HG02840 (cell line): ENCODE data around the gene TBX2.

ENCODE experiments used
- ATAC-seq: cut with Tn5 transposase; IDR thresholded peaks from one replicate; pipeline ENCODE4 v1.9.1; 2021; ENCODE audit warnings: mild to moderate bottlenecking, moderate library complexity, moderate number of reproducible peaks; ENCODE audit not compliant: unreplicated experiment, low FRiP score

Gene TBX2

DNA sequence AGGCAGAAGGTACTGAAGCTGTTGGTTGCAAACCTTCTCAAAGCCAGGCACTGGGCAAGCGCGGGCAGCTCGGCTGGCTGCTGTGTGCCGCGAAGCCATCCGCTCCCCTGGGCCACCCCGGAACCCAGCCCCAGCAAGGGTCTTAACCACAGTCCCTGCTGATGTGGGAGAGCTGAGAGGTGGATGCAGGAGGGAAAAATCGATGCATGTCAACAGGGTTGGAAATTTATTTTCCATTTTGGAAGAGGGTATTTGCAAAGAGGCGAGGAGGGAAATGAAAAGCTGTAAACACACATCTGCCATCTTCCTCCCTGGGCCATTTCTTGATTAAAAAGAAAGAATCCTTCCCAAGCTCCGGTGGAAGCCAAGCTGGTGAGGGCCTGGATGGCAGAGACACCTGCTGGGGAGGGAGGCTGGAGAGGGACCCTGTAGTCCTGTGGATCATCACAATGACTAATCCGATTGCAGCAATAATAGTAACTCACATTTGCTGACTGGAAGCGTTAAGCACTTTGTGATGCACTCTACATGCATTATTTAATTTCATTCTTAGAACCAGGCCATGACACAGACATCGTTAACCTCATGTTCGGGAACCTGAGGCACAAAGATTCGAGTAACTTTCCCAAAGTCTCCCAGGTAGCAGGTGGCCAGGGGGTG, 13.9 kb upstream of the TBX2 start:
- ATAC-seq: no peak

DNA sequence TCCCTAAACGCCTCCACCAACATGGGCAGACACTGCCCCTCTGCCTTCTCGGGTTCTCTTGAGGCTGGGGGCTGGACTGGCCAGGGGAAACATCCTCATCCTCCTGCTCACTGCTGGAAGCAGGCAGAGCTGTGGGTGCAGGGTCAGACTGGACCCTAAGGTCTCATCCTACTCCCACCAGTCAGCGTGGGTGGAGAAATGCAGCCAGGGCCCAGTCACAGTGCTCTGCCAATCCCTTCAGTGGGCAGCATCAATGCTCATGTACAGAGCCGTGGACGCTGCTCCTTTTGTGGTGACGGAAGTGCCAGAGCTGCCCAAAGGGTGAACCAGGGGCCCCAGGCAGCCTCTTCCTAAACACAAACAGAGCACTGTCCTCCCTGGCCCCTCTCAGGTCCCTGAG, 13.4 kb upstream of the TBX2 start:
- no peak for ATAC-seq

DNA sequence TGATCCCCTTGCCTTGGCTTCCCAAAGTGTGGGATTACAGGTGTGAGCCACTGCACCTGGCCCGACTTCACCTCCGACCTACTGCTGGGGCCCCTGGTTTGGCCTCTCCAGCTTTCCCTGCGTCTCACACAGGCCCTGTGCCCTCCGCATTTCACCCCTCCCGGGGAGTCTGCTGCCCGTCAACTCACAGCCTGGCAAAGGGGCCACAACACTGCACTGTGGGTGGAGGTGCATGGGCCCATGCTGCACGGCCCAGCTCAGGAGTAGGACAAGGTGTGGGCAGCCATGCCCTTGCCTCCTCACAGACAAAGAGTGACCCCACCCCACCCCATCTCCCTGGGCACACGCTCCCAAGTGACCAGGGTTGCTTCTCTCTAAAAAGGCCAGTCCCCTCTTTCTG, 12.6 kb upstream of the TBX2 start:
- no peak for ATAC-seq

DNA sequence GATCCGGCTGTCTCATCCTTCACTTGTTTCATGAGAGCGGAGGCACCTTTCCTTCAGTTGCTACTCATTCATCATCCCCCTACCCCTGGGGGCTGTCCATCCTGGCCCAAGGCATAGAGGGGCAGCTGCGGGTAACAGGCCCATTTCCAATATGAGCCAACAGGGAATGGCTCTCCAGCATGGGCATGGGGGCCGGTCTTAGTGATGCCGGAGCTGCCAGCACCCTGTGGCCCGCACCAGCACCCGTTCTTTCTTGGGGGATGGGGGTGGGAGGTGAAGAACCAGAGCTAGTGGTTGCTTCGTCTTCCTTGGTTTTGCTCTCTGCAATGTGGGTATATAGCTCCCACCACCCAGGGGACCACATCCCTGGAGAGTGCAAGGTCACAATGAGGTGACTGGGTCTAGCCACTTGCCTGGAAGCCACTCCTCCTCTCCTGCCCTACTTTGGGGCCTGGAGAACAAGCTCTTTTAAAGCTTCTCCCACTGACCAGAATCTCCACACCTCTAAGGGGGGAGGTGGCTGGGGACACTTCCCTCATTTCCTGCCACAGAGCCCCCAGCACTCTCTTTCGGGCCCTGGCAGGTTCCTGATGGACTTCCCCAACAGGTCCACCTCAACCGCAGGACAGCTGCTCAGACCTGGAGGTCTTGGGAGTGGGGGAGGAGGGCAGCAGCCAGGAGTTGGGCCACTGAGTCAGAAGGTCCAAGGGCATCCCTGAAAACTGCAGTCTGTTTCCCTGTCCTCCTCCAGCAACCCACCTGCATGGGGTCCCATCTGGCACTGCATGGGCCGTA, 11.9 kb upstream of the TBX2 start:
- no peak for ATAC-seq

DNA sequence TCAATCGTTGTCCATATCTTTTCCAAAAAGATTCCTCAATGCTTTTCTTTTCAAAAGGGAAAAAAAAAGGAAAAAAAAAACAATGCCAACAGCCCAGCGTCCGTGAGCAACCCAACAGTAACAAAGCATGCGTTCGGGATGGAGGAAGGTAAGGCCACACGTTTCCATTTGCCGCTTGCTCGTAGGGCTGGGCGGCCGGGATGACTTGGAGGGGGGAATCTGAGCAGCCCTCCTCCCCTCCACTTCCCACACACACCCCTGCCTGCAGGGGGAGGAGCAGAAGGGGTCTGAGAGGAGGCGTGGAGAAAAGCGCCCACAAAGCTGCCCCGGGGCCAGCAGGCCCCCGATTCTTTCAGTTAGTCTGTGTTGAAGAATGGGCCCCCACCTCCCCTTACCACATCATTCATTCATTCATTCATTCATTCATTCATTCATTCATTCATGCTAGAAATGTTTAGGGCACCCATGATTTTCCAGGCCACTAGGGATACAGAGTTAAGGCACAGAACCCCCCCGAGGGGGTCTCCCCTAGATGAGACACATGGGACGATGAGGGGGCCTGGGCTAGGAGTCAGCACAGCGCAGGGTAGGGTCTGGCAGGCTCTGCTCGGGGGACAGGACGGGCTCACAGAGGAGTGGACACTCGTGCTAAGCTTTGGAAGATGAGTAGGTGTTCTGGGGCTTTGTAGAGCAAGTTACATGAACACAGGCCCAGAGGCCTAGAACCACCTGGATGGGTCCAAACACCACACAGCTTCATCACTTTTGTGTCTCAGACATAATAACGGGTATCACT, 10.9 kb upstream of the TBX2 start:
- no peak for ATAC-seq

DNA sequence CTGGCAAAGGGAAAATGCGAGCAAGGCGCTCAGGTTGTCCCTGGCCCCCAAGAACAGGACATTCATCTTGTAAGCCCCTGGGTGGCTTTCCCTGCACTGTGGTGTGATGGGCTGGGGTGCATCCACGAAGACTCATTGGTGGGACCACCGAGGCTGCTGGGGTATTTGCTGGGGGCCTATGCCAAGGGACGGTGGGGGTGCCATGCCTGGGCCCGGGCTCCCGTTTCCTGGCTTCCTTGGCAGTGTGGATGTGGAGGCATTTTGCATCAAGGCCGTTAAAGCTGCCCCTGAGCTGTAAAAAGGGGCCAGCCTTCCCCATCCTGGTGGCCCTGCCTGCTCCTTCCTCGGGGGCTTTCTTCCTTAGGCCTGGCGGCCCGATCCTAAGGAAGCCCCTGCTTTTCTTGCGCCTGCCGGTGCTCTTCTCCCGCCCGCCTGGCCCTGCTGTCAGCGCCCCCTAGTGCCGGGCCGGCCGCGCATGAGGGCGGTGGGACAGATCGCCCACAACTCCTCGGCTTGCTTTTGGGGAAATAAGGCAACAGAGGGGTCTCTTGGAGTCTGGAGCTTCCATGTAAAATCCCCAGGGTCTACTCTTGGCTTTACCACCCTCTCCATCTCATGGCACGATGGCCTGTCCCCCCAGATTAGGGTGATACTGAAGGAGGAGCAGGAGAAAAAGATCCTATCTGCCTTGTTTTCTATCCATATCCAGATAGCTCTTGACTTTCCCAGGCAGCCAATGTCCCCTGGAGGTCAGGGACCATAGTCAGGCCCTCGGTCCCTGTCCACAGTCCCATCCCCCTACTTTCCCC, 9.8 kb upstream of the TBX2 start:
- no peak for ATAC-seq

DNA sequence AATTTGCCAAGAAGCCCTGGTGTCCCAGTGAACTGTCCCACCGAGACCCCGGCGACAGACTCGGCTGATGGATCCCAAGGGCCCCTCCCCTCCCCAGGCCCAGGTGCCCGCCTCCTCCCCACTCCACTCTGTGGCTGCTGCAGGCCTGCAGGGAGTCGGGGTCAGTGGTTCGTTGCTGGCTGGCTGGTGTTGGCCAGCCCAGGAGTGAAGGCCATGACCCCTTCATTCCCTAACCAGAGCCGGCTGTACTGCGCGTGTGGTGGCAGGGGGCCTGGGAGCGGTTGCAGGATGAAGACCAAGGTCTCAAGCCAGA, 9.2 kb upstream of the TBX2 start:
- no peak for ATAC-seq

DNA sequence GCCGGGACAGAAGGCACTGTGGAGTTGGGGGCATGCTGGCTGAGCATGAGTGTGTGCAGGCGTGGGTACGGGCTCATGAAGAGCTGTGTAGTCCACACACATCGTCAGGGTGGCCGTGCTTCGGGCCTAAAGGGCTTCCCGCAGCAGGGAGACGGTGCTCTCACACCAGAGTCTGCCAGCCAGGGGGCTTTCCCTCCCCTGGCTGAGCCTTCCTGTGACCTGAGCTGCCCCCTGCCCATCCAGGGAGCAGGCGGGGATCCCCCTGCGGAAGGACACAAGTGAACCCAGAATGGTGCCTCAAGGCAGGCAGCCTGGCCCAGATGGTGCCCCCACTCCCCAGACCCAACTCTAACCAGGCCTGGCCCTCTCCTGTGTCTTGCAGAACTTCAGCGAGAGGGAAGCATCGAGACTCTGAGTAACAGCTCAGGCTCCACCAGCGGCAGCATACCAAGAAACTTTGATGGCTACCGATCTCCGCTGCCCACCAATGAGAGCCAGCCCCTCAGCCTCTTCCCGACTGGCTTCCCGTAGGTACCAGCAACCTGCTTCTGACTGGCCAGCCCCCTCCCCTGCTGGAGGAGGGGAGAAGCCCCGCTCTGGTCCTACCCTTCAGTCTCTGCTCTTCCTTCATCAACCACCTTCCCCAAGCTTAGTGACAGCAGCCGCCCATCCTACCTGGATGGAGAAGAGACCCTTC, 7.9 kb upstream of the TBX2 start:
- ATAC-seq: no peak

DNA sequence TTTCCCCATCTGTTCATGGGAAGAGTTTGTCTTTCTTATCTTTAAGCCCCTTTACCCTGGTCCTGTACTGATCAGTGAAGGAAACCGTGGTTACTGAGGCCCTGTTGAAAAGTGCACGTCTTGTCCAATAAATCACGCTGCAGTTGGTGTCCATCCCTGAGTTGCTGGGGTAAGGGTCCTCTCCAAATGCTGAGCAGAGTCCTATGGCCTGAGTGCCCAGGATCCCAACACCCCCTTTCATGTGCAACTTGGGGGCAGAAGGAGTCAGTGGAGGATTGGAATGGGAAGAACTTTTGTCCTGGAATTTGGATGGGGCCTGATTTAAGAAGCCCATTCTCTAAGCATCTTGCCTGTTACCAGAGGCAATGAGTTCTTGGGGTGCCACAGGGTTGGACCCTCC, 7.0 kb upstream of the TBX2 start:
- ATAC-seq: no peak

DNA sequence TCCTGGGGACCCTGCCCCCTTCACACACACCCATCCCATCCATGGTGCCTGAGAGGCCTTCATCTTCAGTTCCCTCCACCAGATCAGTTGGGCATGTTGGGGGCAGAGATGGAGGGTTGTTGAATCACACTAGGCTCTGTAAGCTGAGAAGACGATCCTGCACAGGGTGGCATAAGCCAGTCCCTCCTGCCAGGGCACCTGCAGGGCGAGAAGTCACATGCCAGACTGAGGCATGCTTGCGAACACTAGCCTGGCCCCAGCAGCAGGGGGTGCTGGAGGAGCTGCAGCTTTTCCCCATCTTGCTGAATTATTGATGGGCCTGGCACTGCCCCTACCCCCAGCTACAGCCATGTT, 6.1 kb upstream of the TBX2 start:
- no peak for ATAC-seq

DNA sequence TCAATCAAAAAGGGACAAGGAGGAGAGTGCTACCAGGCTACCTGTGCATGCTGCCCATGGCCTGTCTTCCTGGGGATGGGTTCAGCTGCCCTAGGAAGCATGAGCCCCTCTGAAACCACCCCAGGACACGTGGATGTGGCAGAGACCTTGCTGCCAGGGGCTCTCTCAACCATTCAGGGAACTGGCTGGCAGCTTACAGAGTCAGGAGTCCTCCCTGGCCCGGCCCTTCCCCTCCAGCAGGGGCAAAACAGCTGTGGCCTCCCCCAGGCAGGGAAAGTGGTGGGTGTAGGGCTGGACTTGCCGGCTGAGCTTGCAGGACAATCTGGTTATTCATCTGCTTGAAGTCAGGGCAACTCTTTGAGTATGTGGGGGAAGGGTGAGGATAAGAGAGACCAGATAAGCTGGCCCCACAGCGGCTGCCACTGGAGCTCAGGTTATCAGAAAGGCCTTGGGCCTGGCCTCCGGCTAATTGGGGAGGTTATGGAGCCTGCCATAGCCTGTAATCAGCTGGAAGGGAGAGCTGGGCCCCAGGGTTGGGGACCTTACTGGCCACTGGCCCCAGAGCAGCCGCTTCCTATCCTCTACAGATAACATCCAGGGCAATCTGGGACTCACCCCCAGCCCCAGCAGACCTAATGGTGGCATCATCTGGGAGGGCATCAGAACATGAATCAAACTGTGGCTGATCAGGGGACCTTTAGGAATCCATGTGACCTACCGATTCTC, 5.6 kb upstream of the TBX2 start:
- ATAC-seq: no peak

DNA sequence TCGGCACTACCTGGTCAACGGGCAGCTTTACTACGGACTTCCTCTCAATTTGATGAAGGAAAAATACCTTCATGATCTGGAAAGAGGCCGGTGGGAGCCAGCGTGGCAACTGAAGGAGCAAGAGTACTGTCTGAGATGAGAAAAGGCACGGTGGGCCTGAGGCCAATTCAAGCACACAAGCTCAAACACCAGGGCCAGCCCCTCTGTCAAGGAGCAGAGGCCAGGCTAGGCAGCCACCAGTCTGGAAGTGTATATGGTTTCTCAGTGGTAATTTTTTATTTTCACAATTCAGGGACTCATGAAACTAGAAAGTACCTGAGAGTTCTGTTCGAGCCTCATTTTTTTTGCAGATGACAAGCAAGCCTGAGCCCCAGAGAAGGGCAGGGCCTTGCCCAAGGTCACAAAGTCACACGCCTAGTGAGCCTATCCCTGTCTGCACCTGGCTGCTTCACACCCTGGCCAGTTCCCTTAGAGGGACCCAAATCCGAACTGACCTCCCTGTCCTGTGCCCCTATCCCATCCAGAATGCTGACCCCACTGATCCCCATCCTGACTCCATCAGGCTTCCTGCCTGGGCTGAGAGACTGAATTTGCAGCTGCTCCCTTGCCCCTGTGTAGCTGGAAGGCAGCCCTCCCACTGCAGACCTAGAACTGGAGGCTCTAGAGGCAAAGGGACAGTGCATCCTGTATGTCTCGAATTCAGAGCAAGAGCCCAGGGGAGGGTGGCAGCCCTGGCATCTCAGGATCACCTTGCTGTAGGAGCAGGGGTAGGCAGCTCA, 4.8 kb upstream of the TBX2 start:
- no peak for ATAC-seq

DNA sequence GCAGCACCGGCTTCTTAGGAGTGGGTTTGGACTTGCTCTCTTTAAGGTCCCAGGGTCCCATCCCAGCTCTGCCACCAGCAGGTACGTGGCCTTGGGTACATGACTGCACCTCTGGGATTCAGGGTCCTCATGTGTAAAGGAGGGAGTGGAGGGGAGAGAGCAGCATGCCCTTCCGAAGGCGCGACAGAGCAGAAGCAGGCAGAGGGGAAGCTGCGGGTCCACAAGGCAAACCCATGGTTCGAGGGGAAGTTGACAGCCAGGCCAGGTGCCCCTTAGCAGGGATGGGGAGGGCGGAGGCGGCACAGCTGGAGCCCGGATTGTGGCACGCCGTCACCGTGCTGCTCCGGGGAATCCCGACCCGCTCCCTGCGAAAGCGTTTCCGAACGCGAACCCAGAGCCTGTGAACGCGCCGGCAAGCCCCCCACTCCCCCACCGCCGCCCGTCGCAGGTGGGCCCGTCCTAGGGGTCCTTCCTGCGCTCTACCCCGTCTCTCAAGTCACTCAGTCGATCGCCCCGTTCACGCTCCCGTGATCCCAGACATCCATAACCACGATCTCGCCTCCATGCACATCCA, 4.1 kb upstream of the TBX2 start:
- no peak for ATAC-seq

DNA sequence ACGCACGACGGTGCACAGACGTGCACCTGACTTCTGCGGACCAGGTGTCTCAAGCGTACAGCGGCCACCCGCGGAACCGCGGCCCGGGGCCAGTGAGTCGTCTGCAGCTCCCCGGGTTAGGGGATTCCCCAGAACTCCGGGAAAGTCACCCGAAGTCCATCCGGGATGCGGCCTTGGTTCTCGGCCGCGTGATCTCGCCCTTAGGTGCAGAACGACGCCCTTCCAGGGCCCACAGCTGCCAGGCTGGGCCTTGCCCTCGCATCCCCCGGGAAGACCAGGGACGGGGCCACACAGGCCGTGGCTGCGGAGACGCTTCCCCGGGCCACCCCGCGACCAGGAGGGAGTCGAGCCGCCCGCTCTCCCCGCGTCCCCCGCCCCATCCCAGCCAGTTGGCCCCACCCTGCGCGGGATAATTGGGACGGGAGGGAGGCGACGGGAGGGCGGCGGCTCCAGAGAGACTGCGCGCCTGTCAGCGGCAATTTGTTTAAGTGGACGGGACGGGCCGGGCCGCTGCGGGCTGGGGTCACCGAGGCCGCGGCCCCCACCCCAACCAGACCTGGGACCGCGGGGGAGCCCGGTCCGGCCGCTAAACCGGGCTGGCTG, 3.6 kb upstream of the TBX2 start:
- ATAC-seq: no peak

DNA sequence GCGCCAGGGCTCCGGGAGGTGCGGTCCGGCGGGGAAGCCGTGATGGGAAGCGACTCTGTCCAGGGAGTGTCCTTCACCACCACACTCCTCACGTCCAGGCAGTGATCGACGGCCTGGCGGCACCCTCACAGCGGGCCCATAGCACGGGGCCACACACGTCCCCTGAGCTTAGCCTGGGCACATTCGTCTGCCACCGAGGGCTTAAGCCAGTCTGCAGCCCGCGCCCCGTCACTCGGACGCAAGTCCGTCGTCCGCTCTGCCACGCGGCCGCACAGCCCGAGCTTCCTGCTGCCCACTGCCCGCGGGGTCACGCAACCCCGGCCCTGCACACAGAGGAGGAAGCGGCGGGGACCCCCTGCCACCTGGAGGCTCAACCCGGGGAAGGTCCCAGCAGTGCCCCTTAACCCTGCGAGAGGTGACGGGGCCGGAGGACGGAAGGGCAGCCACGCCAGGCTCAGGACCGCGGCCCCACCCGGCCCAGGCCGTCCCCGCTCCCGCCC, 3.0 kb upstream of the TBX2 start:
- no peak for ATAC-seq

DNA sequence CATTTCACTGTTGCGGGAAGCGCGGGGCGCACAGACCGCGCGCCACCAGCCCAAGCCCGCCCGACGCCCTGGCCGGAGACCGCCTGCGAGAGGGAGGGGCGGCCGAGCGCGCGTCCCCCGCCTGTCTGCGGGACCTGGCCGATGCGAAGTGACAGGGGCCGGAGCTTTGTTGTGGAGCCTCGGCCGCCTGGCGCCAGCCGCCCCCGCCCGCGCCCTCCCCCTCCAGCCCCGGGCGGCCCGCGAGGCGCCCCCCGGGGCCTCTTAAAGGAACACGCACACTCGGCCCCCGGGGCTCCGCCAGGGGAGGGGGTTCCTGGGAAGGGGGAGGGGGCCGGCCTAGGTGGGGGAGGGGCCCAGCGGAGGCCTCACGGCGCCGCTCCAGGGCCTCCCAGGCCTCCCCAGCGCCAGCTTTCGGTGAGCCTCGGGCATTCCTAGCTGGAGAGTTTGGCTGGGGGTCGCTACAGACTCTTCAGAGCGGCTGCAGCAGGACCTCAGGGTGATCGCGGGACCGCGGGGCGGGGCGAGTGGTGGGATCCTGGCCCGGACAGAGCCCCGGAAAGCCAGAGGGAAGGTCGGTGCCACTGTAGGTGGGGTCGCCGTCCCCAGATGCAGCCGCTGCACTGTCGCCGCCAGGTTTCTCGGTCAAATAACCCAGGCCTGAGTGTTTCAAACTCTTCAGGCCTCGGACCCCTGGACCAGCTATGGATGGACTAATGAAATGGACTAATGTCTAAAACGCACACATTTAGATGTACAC, 2.4 kb upstream of the TBX2 start:
- ATAC-seq: no peak

DNA sequence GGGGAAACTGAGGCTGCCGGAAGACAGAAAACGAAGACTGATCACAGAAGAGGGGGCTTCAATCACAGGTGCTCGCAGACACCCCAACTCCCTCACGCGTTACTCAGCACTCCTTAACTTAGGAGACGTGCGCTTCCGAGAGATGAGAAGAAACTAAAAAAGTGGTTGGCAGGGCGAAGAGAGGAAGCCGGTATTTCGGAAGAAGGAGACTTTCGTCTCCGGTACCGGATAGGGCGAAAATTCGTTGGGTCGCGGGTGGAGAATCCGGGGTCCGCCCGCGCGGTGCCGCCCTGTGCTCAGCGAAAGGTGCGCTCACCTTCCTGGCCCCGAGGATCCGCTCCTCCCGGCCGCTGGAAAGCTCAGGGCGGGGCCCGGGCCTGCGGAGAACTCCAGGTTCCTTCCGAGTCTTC, 917 bp upstream of the TBX2 start:
- no peak for ATAC-seq
